ENCODE data around the gene SERINC2.

DNA sequence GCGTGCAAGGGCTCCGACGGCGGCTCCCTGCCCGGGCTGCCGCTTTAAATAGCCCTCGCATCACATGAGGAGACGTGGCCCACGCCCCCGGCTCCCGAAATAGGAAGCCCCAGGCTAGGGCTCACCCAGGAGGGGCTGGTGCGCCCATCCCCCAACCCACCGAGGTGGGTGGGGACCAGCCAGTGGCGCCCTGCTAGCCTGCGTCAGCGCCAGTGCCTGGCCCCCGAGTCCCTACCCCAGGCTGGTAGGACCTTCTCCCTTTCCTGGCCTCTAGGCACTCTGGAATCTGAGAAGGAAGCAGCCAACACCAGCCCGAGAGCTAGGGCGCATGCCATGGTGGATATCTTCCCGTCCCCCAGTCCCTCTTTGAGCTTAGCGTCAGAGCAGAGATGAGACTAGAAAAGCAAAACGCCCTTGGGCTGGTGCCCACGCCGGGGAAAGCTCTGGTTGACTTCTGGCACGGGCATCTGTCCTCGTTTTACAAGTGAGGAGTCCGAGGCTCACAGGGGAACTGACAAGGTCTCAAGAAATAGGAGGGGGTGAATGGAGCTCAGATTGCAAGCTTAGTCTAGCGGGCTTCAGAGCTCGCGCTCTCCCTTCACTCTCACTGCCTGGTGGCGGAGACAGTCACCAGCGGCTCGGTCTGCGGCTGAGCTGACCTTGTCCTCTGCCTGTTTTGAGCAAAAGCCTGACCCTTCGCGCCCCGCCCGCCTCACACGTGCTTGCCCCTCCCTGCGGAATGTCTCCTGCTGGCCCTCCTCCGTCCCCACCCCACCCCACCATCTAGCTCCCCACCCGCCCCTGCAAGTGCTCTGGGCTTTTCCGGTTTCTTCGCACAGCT, 39.7 kb upstream of the SERINC2 start, which contains the start of gene FABP3:
- TF ChIP-seq GLIS3 (CRISPR knock-in tag; IDR thresholded peaks at IDR 0.05) (no peak), ARNTL (CRISPR knock-in tag; IDR thresholded peaks at IDR 0.05; ENCODE audit: borderline replicate concordance, low read depth) (no peak)
